Measurements from ENCODE around the gene MED16.

DNA sequence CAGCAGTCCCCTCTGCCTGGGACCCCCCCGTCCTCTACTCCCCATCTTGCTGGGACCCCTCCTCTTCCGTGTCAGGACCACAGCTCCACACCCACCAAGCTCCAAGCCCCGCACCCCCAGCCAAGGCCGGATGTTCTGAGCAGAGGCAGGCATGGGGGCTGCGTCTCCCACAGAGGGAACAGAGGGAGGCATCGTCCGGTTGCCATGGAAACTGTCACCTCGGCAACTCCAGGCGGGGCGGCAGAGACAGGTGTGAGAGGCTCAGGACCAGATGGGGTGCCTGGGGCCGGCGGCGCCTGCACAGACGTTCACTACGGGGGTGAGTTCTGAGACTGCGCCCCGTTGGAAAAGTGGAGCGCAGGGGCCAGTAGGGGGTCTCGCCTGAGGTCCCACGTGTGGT is 5.7 kb upstream of the MED16 start:
- TF ChIP-seq, protein P1, sequence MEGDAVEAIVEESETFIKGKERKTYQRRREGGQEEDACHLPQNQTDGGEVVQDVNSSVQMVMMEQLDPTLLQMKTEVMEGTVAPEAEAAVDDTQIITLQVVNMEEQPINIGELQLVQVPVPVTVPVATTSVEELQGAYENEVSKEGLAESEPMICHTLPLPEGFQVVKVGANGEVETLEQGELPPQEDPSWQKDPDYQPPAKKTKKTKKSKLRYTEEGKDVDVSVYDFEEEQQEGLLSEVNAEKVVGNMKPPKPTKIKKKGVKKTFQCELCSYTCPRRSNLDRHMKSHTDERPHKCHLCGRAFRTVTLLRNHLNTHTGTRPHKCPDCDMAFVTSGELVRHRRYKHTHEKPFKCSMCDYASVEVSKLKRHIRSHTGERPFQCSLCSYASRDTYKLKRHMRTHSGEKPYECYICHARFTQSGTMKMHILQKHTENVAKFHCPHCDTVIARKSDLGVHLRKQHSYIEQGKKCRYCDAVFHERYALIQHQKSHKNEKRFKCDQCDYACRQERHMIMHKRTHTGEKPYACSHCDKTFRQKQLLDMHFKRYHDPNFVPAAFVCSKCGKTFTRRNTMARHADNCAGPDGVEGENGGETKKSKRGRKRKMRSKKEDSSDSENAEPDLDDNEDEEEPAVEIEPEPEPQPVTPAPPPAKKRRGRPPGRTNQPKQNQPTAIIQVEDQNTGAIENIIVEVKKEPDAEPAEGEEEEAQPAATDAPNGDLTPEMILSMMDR (IDR thresholded peaks at IDR 0.05) = no peak
- TF ChIP-seq POLR2A (IDR thresholded peaks at IDR 0.05) = no peak
